VCaP (cell line): ENCODE results near the gene ATP10A.

Experiments
- H3K27ac ChIP-seq: fragments of 450-650 bp; 2 replicates; pipeline ENCODE4 v1.5.1; 2017
- CTCF ChIP-seq: fragments of 450-650 bp; conservative IDR thresholded peaks from 2 replicates; pipeline ENCODE4 v1.5.1; 2017; ENCODE audit warnings: mild to moderate bottlenecking, moderate library complexity

ATP10A gene

DNA sequence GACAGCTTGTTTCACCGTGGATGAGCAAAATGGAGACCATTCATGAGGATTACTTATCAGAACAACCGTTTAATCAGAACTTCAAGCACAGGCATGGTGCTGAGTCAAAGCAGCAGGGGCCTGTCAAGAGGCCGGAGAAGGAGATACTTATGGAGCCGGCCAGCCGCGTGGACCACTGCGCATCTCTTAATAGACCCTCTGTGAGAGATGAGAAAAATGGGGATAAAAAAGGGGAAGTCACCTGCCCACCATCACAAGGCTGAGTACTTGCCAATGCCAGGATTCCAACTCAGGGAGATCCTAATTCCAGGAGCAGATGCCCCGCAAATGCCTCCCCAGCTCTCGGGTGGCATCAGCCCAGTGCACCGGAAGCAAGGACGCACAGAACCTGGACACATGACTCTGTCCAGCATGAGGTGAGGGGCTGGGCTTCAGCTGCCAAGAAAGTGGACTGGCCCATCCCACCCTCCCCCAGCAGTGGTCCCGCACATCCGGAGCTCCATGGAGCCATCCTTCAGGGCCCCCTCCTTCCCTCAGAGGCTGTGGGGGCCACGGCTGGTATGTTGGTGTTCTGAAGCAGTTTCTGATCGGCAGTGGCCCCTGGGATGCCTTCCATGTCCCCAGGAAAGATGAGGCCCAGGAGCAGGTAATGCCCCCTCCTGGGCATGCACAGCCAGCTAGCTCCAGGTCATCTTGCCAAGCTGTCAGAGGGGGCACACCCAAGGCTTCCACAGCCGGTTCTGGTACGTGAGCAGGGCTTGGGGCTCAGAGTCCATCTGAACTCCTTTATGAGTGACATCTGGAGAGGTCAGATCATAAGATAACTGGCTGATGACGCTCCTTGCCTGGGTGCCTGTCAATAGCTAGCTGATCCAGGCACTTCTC lies 143.8 kb downstream of the ATP10A start:
- TF ChIP-seq CTCF, result no peak
- H3K27ac ChIP-seq, result no peak overlapping the region

DNA sequence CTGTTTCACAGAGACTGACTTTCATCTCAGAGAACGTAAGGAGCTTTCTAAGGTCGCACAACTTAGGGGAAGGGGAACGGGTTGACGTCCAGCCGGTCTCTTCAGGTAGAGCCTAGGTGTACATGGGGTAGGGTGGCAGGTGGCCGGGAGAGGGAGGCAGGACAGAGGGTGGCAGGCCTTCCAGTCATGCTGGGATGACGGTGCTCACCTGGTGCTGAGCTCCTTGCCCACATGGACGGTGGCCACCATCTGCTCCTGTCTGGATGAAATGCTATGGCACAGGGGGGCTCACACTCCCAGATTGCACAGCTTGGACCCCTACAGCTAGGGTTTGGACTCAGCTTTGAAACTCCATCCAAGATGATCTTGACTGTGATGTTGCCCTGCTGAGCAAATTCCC lies 144.5 kb downstream of the ATP10A start:
- no peak for TF ChIP-seq CTCF
- no peak overlapping the region for H3K27ac ChIP-seq

- no peak overlapping the region for H3K27ac ChIP-seq
- no peak for TF ChIP-seq CTCF
These were observed 145.0 kb downstream of the ATP10A start for GRCh38 chr15:25718169-25718536.

DNA sequence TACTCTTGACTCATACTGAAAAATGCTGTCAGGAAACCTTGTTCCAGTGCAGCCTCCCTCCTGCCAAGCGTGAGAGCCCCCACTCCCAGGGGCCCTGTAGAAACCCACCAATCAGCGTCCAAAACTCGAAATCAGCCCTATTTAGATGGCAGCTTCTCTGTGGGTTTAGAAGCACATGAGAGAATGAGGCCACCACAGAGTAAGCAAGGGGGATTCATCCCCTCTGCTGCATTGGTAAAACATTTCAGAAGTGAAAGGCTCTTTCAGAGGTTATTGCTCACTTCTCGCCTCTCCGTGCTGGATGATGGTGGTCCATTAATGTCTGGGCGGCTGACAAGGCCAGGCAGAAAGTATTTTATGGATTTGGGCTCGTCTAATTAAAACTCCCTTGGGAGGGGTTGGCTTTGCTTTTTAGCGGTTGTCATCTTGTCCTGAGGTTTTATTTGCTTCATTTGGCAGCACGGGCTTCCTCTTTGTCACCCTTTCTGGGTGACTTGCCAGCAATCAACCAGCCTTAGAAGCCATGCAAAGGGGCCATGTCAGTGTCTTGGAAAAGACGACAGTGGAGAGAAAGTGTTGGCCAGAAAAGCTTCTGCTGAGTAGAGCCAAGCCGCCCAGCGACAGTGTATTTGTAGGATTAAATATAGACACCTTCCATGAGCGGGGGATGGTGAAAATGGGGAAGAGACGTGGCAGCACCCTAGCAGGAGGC lies 145.5 kb downstream of the ATP10A start:
- TF ChIP-seq CTCF, result no peak
- H3K27ac ChIP-seq, result no peak overlapping the region

DNA sequence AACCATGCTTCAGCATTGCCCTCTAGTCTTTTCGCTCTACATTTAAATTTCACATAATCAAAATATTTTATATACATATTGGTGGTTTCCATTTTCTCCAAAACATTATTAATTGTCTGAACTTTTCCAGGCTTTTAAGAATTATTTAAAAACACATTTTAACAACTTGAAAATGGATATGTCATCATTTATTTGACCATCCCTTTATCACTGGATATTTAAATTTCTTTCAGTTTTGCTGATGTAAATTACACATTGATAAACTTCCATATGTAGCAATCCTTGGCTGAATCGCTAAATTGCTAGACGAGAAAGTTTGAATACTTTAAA lies 146.0 kb downstream of the ATP10A start:
- no peak for TF ChIP-seq CTCF

DNA sequence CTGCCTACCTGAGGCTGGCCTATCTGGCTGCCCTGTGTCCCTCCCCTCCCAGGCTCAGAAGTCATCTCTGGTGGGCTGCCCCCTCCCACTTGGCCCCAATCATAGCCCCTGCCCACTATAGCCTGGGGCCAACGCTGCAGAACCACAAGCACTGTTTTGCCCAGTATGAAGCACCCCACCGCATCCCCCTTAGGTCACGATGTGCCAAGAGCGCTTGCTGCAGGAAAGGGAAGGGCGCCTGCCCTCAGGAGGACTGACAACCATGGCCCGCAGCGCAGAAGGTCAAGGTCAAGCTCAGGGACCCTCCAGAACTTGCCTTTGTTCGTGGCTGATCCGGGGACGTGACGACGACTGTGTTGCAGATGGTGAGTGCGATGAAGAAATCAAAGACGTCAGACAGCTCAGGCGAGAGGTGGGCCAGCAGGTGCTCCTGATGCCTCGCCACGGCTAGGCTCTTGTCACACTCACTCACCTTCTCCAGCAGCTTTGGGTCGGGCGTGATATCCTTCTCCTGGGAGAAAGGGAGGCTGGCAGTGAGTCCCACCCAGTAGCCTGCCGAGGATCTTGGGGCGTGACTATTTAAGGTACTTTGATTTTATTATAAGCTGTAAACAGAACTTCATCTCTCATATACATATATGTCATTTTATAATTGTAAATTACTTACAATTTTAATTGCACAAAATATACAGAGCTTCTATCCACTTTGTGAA lies 146.6 kb downstream of the ATP10A start:
- no peak overlapping the region for H3K27ac ChIP-seq
- no peak for TF ChIP-seq CTCF

More for the DNA sequence above, 146.0 kb downstream of the ATP10A start:
- no peak overlapping the region for H3K27ac ChIP-seq
